ENCODE results near the gene MBLAC2.
A peak's percentile ranks its signal among the peaks of the same experiment; 100 is the strongest.

Gene MBLAC2

DNA sequence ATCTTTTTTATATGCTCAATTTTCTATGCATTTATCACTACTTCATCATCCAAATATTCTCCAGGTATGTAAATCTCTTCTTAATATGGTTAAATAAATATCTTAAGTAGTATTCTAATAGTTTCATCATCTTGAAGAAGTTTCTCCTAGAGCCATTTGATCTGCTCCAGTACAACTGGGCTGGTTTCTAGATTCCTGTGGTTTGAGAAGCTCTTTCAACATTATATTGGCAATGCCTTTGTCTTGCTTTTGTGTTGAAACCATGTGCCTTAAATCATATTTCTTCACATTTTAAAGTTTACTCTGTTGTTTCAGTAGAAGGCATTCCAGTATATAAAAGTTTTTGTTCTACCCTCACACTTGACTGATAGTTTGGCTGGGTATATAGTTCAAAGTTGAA, 27.6 kb downstream of the MBLAC2 start:
- FAIRE-seq, result no peak

DNA sequence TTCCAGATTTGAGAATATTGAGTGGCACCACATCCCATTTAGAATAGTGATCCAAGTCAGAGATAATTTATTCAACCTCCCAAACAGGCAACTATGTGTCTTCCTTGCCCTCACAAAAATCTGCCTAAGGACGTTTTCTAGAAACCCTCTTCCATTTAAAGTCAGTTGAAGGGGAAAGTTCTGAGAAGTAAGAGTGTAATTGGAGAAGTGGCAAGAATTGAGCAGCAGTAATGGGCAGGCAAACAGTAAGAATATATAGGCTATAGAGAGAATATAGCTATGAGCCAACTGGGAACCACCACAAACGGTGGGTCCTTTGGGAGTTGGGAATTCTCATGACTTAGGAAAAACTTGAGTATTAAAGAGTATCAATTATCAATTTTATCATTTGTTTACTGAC, 33.9 kb downstream of the MBLAC2 start:
- no peak for FAIRE-seq

DNA sequence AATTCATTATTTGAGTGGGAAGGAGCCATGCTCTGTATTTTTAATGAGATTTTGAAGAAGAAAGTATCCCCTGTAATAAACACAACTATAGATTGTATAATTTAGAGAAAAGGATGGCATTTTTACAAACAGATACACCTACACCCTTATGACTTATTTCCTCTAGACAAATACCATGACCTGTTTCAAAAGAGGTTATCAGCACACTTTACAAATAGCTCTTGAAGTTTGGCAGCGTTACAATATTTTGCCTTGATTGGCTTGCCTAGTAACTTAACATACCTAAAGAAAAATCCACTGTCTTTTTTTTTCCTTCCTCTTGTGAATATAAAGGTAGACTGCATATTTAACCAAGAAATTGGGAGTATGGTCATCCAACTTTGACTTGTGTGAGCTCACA, 36.5 kb downstream of the MBLAC2 start:
- no peak for FAIRE-seq

DNA sequence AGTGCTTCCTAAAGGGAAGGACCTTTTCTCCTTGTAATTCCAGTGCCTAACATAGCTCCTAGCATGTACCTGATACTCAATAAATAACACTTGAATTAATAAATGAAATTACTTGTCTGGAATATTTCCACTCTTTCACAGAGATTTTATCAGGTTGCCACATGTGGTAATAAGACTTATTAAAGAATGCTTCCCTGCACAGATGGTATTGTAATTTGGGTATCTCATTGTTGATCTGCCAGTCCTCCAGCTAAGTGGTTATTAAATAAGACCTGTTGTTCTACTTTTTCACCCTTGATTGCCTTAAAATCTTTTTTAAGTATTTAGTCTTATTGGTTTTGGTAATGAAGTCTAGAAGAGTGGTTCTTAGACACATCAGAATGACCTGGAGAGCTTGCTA, 36.9 kb downstream of the MBLAC2 start:
- no peak for FAIRE-seq

DNA sequence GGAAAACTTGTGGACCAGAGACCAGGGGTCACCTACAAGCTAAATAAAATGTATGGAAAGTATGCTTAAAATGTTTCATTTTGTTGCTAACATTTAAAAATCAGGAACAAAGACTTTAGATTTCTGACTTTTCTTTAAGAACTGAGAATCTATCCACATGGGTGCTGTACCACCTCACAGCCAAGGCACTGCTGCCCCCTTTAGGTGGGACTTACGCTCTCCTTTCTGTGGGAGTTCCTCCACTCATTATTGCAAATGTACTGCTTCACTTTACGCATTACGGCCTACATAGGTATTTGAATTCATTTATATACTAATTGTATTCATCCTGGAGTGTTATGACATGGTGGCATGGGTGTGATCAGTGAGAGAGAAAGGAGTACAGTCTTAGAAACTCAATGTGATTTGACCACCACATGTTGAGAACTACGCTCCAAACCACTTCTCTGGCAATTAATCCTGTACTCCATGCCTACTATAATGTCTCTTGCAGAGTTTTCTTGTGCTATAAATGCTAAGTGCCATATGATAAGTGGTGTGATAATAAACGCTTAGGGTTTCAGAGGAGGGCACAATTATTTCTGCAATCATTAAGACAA, 40.4 kb downstream of the MBLAC2 start:
- FAIRE-seq, result no peak

DNA sequence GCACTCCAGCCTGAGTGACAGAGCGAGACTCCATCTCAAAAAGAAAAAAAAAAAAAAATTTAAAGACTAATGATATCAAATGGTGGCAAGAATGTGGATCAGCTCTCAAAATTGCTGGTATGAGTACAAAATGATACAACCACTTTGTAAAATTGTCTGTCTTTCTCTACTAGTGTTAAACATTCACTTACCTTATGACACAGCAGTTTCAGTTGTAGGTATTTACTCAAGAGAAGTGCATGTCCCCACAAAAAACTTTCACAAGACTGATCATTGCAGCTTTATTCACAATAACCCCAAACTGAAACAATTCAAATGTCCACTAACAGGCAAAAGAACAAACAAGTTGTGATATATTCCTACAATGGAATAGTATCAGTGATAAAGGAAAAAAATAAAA, 50.3 kb downstream of the MBLAC2 start:
- FAIRE-seq, result no peak

DNA sequence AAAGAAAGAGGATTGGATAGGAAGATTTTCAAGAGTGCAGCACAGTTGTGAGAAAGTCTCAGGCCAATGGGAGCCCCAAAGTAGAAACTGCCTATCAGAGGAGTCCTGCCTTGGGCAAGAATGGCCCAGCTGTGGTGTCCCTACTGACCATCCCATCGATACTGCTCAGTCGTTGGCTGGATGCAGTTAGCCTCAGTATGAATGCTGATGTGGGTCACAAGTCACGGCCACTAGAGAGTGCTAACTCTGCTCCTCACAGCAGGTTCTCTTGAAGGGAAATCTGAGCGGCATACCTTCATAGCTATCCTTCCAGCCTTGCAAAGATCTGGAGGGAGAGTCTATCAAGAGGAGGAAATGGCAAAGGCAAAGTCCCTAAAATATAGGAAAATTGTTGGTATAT, 53.4 kb downstream of the MBLAC2 start:
- no peak for FAIRE-seq

DNA sequence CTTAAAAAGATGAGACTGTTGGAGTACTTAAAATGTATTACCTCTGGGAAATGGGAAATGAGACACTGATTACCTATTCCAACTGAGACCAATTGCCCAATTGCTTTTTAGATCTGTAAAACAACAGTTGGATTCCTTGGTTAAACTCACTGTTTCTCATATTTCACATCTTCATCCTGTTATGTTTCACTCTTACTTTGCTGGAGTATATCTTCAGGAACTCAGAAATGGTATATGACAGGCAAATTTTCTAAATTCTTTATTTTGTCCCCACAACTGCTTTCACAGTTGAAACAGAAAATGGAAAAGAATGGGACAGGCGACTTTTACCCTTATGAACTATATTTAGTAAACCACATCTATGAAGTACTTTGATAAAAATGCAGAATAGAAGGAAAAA, 56.4 kb downstream of the MBLAC2 start:
- no peak for FAIRE-seq

DNA sequence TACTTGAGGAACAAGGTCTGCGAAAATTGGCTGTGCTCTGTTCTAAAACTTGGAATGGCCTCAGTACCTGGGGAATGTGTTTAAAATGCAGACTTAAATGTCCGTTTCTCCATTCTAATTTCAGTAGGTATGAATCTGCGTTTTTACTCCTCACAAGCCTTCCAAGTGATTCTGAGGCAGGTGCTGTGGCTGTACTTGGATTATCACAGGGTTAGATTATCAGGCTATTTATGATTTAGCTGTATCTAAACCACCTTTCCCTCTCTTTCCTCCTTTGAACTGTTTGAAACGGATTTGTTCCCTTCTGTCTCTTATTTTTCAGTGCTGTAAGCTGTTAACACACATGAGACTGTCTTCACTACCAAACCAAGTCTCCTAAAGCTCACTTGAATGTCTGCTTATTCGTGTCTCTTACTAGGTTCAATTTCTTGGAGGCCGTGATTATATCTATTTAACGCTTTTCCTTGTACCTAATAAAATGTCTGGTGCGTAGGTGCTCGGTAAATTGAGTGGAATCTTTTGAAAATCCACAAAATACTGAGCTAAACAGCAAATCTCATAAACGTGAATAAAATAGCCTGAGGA, 64.3 kb downstream of the MBLAC2 start:
- FAIRE-seq, result no peak

DNA sequence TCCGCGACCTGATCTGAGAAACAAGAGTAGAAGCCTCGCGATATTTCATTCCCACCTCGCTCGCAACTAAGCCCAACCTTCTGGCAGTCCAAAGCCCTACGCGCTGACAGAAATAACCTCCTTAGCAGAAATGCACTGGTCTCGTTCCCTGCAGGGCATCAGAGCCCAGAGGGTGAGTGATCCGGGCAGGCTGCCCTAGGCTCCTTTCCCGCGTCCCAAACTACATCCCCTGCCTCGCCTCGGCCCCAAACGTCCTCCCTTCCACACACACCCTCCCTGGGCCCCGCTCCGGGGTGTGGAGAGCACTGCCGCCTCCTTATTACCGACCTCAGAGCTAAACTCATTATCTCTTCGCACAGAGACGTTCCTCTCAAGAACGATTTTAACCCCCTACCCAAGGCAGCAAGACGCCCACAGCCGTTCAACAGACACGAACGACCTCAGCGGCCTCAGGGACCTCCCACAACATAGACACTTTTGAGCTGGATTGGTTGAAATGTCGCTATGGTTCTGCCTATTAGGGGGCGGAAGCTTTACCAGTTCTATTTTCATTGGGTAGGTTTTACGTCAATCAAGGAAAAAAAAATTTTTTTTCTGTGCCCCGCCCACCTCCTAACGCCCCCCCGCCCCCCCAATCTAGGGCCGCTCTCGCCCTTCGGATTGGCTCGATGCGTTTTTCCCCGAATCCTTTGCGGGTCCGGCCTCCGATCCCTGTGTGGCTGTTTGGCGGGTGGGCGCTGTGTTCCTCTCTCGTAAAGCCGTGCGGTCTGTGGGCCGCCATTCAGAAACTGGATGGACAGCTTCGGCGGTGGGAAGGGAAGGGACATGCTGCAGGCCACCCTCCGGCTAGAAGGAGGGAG, 65.0 kb downstream of the MBLAC2 start, which contains the start of gene CETN3:
TSS of gene CETN3 (minus strand) at position 439 of the 860 bp plus-strand sequence. CDS start at position 344, 95 bp downstream.
- FAIRE-seq, result peak; percentile 100

DNA sequence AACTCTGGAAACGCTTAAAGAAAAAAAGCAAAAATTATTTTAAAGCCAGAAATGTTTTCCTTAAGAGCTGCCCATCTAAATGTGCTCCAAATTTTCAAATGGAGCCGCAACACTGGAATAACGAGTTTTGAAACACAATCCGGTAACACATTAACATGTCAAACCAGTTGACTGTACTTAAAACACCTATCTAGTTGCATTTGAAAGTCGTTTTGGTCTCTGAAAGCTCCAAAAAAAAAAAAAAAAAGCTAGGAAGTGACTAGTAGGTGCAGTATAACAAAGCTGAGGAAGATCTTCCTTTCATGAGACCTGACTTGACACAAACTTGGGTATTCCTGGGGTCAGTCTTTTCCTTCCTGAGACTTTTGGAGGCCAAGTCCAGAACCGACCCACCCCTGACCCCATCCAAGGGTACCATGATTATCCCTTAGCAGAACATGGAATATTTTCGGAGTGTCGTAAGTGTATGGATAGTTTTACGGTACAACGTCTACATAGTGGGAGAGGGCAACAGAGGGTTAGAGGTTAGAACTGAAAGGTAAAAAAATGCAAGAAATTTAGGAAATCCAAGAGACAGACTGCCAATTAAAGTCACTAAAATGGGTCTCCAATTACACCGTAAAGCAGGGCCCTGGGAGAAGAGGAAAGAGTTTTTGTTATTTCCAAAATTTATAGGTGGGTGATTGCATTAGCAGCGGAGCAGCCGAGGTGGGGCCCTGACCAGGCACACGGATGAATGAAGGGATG, 65.8 kb downstream of the MBLAC2 start:
- FAIRE-seq, result no peak
